Measurements from ENCODE around the gene ABLIM3. TPM values are rescaled to one million over a fixed set of nuclear protein-coding genes. Genes with fewer than 3 reads are reported as not detected.

ABLIM3 gene
- total RNA-seq, 1 donor from 2014 or later: 3.7 TPM

DNA sequence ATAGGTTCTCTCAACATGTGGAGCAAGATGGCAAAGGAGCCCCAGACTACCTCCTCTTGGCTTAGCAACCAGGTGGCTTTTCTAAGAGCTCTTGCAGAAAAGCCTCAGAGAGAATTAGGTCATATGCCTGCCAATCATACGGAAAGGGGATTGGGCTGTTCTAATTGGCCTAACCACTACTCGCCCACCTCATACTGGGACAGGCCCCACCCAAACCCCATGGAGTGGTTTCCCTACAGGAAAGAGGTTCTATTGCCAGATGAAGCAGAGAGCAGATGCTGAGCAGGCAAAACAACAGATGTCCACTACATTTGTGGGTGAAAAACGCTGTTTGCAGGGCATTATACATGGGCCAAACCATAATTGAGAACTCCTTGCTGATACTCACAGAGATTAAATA, 29.0 kb downstream of the ABLIM3 start:
- TF ChIP-seq, protein P1, sequence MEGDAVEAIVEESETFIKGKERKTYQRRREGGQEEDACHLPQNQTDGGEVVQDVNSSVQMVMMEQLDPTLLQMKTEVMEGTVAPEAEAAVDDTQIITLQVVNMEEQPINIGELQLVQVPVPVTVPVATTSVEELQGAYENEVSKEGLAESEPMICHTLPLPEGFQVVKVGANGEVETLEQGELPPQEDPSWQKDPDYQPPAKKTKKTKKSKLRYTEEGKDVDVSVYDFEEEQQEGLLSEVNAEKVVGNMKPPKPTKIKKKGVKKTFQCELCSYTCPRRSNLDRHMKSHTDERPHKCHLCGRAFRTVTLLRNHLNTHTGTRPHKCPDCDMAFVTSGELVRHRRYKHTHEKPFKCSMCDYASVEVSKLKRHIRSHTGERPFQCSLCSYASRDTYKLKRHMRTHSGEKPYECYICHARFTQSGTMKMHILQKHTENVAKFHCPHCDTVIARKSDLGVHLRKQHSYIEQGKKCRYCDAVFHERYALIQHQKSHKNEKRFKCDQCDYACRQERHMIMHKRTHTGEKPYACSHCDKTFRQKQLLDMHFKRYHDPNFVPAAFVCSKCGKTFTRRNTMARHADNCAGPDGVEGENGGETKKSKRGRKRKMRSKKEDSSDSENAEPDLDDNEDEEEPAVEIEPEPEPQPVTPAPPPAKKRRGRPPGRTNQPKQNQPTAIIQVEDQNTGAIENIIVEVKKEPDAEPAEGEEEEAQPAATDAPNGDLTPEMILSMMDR (IDR thresholded peaks at IDR 0.05; ENCODE audit: insufficient read depth, low read length, severe bottlenecking): no peak
- Histone ChIP-seq H3K4me3 (ENCODE audit: low read depth, low read length) (no peak overlapping the region), H3K27me3 (ENCODE audit: control insufficient read depth, insufficient read depth, low read length) (no peaks in the 10 kb centered on the region), H3K36me3 (ENCODE audit: control insufficient read depth, insufficient read depth, low read length) (no peaks in the 10 kb centered on the region)
- DNase-seq (ENCODE audit: low read depth) (no peak), FAIRE-seq (no peak)

DNA sequence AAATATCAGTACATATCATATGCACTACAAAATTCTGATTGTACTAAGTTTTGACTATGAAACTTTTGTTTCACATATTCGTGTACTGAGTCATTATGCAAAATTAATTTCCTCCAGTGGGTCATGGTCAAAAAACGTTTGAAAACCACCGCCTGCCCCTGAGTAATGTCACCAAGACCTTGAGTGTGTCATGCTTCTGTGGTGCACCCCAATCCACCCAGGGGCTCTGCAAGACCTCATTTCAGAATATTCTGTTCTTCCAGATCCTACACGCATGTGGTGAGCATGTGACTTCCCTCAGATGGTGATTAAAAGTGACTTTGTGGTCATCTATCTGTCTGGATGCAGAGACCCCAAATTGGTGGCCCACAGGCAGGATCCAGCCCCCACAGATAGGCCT, 31.0 kb downstream of the ABLIM3 start:
- H3K36me3 ChIP-seq (ENCODE audit: control insufficient read depth, insufficient read depth, low read length): no peaks in the 10 kb centered on the region
- FAIRE-seq: no peak
- TF ChIP-seq, protein P1 (IDR thresholded peaks at IDR 0.05; ENCODE audit: insufficient read depth, low read length, severe bottlenecking): no peak
- peak; percentile 66 for DNase-seq (ENCODE audit: low read depth)
- no peaks in the 10 kb centered on the region for H3K27me3 ChIP-seq (ENCODE audit: control insufficient read depth, insufficient read depth, low read length)
- H3K4me3 ChIP-seq (ENCODE audit: low read depth, low read length): no peak overlapping the region

GRCh38 chr5:149172709-149173505, 31.6 kb downstream of the ABLIM3 start:
- Histone ChIP-seq H3K4me3 (ENCODE audit: low read depth, low read length) (no peak overlapping the region), H3K36me3 (ENCODE audit: control insufficient read depth, insufficient read depth, low read length) (no peaks in the 10 kb centered on the region), H3K27me3 (ENCODE audit: control insufficient read depth, insufficient read depth, low read length) (no peaks in the 10 kb centered on the region)
- peak; percentile 60 for FAIRE-seq
- TF ChIP-seq, protein P1 (IDR thresholded peaks at IDR 0.05; ENCODE audit: insufficient read depth, low read length, severe bottlenecking): no peak
- DNase-seq (ENCODE audit: low read depth): no peak

- FAIRE-seq (no peak), DNase-seq (ENCODE audit: low read depth) (no peak)
- H3K4me3 ChIP-seq (ENCODE audit: low read depth, low read length): no peak overlapping the region
- TF ChIP-seq, protein P1 (IDR thresholded peaks at IDR 0.05; ENCODE audit: insufficient read depth, low read length, severe bottlenecking): no peak
- H3K36me3 ChIP-seq (ENCODE audit: control insufficient read depth, insufficient read depth, low read length): no peaks in the 10 kb centered on the region
- H3K27me3 ChIP-seq (ENCODE audit: control insufficient read depth, insufficient read depth, low read length): no peaks in the 10 kb centered on the region
Observed at GRCh38 chr5:149174847-149175234, 33.5 kb downstream of the ABLIM3 start.

- Histone ChIP-seq H3K4me3 (ENCODE audit: low read depth, low read length) (no peak overlapping the region), H3K27me3 (ENCODE audit: control insufficient read depth, insufficient read depth, low read length) (no peaks in the 10 kb centered on the region), H3K36me3 (ENCODE audit: control insufficient read depth, insufficient read depth, low read length) (no peaks in the 10 kb centered on the region)
- DNase-seq (ENCODE audit: low read depth): no peak
- TF ChIP-seq, protein P1 (IDR thresholded peaks at IDR 0.05; ENCODE audit: insufficient read depth, low read length, severe bottlenecking): no peak
- FAIRE-seq: no peak
Observed at GRCh38 chr5:149175346-149176105, 34.2 kb downstream of the ABLIM3 start.
